GM21526 (cell line): ENCODE measurements around the gene PRSS36.
A peak's percentile ranks its signal among the peaks of the same experiment; 100 is the strongest.

Source experiments
- ATAC-seq: cut with Tn5 transposase; IDR thresholded peaks from one replicate; pipeline ENCODE4 v1.9.1; 2021; ENCODE audit warnings: moderate library complexity; ENCODE audit not compliant: unreplicated experiment, low FRiP score

Gene PRSS36

GRCh38 chr16:31128711-31129567 is 20.9 kb downstream of the PRSS36 start:
- ATAC-seq: no peak

DNA sequence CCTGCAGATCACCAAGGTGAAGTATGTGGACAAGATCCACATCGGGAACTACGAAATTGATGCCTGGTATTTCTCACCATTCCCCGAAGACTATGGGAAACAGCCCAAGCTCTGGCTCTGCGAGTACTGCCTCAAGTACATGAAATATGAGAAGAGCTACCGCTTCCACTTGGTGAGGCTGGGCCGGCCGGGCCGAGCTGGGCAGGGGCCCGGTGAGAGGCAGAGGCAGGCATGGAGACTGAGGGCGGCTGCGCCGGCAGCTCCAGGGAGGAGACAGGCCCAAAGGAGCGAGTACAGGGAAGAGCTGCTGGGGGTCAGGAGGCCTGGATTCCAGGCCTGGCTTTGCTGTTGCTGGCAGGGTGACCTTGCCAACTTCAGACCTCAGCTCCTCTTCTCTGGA is 22.7 kb downstream of the PRSS36 start:
- ATAC-seq: no peak

- ATAC-seq: no peak
Measured at GRCh38 chr16:31125844-31126243, 24.0 kb downstream of the PRSS36 start.

DNA sequence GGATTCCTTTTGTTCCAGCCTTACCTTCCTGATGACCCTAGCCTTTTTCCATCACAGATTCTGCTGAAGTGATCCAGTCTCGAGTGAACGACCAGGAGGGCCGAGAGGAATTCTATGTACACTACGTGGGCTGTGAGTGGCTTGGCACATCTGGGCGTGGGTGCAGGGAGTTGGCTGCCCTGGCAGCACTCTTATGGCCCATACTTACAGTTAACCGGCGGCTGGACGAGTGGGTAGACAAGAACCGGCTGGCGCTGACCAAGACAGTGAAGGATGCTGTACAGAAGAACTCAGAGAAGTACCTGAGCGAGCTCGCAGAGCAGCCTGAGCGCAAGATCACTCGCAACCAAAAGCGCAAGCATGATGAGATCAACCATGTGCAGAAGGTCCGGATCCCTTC is 29.7 kb downstream of the PRSS36 start:
- ATAC-seq: no peak

- ATAC-seq: no peak
Measured at GRCh38 chr16:31118223-31119155, 31.4 kb downstream of the PRSS36 start.

- ATAC-seq: peak; percentile 87
Measured at GRCh38 chr16:31117384-31118222, 32.3 kb downstream of the PRSS36 start, which contains the start of gene KAT8. KAT8 (plus strand) TSS chr16:31117664; CDS start chr16:31117682, 18 bp downstream.

DNA sequence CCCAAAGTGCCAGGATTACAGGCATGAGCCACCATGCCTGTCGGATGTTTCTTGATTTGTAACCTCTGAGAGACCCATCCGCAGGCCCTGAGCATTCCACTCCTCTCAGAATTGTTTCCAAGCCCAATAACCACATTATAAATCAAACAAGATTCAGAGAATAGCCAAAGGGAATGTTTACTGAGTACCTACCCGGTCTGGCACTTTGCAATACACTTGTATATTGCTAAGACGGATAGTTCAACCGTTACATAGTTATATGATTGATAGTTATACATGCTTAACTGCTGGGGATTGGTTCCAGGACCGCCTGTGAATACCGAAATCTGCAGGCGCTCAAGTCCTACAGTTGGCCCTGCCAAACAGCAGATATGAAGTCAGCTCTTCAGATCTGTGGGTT is 35.4 kb downstream of the PRSS36 start:
- no peak for ATAC-seq

DNA sequence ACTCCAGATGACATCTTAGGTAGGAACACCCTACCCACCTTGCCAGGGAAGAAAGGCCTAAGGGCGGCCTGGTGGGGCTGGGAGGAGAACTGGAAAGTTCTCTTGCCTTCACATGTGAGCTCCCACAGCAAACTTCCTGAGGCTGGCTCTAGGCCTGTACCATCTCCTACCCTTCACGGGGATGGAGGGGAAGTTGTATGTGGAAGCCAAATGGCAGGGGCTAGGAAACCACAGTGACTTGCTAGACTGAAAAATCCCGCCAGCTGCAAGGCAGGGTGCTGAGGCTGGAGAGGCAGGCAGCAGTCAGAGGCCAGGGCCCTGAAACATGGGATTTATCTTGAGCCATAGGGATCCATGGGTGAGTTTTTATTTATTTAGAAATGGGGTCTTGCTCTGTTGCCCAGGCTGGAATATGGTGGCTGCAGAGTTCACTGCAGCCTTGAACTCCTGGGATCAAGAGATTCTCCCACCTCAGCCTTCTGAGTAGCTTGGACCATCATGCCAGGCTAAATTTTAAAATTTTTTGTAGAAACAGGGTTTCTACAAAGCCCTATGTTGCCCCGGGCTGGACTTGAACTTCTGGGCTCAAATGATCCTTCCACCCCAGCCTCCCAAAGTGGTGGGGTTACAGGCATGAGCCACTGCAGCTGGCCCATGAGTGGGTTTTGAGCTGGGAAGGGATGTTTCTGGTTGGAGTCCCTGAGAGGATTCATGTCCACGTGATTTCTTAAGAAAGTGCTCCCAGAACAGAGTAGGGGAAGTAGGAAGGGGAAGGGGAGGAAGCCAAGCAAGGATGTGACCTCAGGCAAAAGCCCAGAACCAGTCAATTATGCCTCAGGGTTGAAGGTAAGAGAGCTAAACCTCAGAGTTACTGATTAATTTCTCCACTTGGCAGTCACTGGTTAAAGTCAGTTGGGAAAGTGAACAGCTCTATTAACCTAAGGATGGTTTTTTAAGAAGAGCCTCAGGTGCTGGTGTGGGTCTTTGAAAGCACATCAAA is 36.4 kb downstream of the PRSS36 start:
- ATAC-seq: no peak

GRCh38 chr16:31112711-31113110 is 37.2 kb downstream of the PRSS36 start:
- no peak for ATAC-seq

DNA sequence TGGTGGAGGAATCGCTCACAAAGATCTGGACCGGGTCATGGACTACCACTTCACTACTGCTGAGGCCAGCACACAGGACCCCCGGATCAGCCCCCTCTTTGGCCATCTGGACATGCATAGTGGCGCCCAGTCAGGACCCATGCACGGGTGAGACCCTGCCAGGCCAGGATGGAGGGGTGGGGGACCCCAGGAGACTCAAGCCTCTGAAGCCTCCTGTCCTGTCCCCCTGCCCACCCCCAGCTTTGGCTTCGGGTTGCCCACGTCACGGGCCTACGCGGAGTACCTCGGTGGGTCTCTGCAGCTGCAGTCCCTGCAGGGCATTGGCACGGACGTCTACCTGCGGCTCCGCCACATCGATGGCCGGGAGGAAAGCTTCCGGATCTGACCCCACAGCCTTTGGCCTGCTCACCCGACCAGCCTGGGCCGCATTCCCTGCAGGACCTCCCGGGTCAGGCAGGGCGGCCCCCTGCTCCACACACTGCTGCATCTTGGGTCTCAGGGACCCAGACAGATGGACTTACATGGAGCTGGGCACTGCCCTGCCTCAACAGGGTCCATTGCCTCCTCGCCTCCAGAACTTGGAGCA is 37.9 kb downstream of the PRSS36 start:
- ATAC-seq: no peak

DNA sequence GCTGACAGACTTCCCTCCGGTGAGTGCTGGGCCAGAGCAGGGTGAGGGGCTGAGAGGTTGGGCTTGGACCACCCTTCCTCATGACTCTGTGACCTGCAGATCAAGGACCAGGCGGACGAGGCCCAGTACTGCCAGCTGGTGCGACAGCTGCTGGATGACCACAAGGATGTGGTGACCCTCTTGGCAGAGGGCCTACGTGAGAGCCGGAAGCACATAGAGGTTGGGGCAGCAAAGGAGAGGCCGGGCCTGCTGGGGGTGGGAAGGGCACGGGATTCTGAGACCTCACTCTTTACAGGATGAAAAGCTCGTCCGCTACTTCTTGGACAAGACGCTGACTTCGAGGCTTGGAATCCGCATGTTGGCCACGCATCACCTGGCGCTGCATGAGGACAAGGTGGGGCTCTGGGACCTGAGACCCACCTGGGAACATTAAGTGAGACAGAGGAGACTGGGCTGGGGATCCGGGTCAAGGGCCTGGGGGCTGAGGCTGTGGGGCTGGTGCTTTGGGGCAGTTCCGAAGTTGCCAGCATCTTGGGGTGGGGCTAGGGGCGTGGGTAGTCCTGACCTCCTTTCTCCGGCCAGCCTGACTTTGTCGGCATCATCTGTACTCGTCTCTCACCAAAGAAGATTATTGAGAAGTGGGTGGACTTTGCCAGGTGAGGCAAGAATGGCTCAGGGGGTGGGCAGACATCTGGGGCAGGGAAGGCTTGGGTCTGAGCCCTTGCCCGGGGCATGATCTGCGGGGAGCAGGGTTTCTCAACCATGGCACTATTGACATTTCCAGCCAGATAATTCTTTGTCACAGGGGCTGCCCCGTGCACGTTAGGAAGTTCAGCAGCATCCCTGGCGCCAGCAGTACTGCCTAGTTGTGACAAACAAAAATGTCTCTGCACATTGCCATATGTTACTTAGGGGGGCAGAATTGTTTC is 39.5 kb downstream of the PRSS36 start:
- no peak for ATAC-seq

GRCh38 chr16:31109622-31110021 is 40.2 kb downstream of the PRSS36 start:
- no peak for ATAC-seq

- no peak for ATAC-seq
Measured at GRCh38 chr16:31108794-31109558, 40.9 kb downstream of the PRSS36 start.

GRCh38 chr16:31108035-31108793 is 41.7 kb downstream of the PRSS36 start, which contains the start of gene BCKDK:
BCKDK (plus strand) TSS chr16:31108386; CDS start chr16:31109224, 838 bp downstream.
- ATAC-seq: peak; percentile 59

DNA sequence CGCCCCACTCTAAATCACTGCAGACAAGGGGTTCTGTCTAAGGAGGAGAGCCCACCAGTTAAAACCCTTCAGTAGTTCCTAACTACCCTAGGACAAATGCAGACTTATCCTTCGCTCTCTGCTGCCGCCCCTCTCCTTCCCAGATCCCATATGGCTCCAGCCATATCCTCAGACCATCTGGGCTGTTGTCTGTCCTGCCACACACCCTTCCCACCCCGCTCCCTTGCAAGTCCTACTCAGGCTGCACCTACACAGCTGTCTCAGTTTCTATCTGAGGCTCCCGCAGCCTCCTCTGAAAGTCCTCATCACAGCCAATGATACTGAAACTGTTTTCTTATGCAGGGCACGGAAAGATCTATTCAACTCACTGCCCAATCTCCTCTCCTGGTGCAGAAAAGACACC is 42.4 kb downstream of the PRSS36 start:
- peak; percentile 46 for ATAC-seq
